GM12801 (cell line): ENCODE measurements around the gene JMJD7.

Experiments used
- TF ChIP-seq, protein P1 (sequence below): IDR thresholded peaks from one replicate; pipeline ENCODE4 v1.5.1; 2011; ENCODE audit warnings: control low read depth; ENCODE audit not compliant: insufficient read length; ENCODE audit errors: extremely low read depth

Gene JMJD7

DNA sequence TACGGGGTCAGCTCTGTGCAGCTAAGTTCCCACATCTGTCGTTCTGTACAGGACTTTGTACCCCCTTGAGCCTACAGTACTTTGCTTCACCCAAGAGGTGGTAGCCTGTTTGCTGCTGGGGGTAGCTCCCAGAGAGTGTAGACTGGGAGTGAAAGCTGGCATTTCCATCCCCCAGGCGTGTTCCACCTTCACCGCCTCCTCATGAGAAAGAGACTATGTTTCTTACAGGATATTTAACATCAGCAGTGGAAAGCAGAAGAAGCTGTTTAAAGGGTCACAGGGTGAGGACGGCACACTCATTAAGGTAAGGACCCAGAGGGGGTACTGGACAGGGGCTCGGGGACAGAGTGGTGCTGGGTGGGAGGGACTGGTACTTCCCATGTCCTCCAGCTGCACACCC is 10.1 kb upstream of the JMJD7 start:
- TF ChIP-seq, protein P1, sequence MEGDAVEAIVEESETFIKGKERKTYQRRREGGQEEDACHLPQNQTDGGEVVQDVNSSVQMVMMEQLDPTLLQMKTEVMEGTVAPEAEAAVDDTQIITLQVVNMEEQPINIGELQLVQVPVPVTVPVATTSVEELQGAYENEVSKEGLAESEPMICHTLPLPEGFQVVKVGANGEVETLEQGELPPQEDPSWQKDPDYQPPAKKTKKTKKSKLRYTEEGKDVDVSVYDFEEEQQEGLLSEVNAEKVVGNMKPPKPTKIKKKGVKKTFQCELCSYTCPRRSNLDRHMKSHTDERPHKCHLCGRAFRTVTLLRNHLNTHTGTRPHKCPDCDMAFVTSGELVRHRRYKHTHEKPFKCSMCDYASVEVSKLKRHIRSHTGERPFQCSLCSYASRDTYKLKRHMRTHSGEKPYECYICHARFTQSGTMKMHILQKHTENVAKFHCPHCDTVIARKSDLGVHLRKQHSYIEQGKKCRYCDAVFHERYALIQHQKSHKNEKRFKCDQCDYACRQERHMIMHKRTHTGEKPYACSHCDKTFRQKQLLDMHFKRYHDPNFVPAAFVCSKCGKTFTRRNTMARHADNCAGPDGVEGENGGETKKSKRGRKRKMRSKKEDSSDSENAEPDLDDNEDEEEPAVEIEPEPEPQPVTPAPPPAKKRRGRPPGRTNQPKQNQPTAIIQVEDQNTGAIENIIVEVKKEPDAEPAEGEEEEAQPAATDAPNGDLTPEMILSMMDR = no peak

DNA sequence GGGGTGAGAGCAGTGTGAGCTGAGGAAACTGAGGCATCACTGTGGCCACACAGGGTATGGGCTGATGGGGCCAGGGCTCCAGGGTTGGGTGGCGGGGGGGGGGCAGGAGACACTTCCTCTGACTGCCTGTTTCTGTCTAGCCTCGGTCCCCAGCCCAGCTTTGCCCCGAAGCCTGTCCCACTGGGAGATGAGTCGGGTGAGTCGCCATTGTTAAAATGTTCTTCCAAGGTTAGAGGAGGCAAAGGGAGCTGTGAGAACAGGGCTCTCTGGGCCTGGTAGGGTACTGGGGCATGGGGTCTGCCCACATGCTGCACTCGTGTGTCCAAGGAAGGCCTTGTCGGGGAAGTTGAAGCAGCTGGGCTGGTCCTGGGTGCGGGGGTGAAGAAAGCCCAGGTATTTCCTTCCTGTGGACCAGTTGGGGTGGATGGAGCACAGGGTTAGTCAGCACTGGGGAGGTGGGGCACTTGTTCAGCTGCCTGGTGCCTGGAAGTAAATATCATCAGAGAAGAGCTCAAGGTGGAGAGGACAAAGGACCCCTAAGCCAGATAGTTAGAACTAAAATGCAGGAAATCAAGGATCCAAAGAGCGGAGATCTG is 8.3 kb upstream of the JMJD7 start:
- TF ChIP-seq, protein P1 = no peak

DNA sequence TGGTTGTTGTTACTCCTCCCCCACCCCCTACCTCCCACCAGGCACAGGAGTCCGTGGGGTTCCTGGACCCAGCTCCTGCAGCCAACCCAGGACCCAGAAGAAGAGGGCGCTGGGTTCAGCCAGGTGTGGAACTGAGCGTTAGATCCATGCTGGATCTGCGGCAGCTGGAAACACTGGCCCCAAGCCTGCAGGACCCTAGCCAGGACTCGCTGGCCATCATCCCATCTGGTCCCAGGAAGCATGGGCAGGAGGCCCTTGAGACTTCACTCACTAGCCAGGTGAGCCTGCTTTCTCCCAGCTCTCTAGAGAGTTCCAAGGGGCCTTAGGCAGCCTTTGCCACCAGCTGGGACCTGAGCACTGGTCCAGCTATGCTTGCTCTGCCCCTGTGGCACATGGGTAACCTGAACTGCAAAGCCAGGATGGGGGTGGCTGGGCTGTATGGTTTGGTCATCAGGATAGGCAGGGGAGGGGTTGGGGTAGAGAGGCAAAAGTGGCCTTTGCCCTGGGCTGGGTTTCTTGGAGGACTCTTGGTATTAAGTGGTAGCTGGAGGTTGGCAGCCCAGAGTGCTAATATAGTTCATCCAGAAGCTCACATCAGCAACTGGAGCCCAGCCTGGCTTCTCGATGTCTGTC is 7.0 kb upstream of the JMJD7 start:
- TF ChIP-seq, protein P1 = no peak

DNA sequence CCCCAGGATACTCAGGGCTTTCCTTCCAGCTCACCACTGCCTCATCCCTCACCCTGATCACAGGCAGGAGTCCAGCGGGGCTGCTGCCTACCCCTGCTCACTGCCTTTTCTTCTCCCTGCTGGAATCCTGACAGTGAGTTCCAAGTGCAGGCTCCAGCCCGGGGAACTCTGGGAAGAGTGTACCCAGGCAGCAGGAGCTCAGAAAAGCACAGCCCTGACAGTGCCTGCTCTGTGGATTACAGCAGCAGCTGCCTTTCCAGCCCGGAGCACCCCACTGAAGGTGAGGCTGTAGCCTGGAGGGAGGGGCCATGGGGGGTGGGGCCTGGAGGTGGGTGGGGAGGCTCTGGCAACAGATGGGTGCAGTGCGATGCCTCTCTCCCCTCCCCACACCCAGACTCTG is 6.1 kb upstream of the JMJD7 start:
- TF ChIP-seq, protein P1 = no peak

DNA sequence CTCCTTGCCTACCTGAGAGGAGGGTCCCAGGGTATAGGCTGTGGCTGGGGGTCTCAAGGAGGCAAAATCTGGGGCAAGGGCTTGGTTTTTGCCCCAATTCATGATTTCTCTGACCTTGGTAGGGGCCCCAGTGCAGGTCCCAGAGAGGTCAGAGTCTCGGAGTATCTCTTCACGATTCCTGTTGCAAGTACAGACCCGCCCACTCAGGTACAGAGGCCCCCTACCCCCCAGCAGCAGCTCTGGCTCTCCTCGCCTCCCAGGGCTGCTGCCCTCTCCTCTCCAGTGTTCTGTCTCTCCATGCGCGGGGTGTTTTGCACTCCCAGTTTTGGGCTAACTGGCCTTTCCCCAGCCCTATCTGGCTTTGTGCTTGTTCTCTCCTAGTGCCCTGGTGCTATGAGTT is 5.4 kb upstream of the JMJD7 start:
- TF ChIP-seq, protein P1 = no peak

DNA sequence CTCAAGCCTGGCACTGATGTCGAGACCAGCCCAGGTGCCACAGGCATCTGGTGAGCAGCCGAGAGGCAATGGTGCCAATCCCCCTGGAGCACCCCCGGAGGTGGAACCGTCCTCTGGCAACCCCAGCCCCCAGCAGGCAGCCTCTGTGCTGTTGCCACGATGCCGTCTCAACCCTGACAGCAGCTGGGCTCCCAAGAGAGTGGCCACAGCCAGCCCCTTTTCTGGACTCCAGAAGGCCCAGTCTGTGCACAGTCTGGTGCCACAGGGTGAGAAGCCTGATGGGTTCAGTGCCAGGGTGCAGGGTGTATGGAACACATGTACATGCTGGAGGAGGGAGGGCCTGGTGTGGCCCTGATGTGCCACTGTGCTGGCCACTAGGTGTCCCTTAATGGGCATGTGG is 4.9 kb upstream of the JMJD7 start:
- TF ChIP-seq, protein P1 = no peak

DNA sequence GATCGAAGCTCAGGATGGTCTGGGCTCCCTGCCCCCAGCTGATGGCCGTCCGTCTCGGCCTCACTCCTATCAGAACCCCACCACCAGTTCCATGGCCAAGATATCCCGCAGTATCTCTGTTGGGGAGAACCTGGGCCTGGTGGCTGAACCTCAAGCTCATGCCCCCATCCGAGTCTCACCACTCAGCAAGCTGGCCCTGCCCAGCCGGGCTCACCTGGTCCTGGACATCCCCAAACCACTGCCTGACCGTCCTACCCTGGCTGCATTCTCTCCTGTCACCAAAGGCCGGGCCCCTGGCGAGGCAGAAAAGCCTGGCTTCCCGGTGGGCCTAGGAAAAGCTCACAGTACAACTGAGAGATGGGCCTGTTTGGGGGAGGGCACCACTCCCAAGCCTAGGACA is 4.4 kb upstream of the JMJD7 start:
- TF ChIP-seq, protein P1 = no peak
